NCI-H748 (cell line): Measurements from ENCODE around the gene PPOX.

Source experiments
- DNase-seq: peaks from one replicate; lab custom pipeline; 2025; ENCODE audit not compliant: unreplicated experiment; lab: John Stamatoyannopoulos, UW

The PPOX gene

GRCh38 chr1:161197560-161198193 is 31.5 kb downstream of the PPOX start:
- DNase-seq, result no peak

GRCh38 chr1:161198194-161198896 is 32.1 kb downstream of the PPOX start:
- peak; percentile 13 for DNase-seq

- DNase-seq, result no peak
Observed at GRCh38 chr1:161198897-161199431, 32.7 kb downstream of the PPOX start, which contains the start of gene ADAMTS4. Gene ADAMTS4, minus strand, starts transcription at chr1:161199054. Its CDS starts 427 bp downstream, at chr1:161198627.

- no peak for DNase-seq
Observed at GRCh38 chr1:161199506-161200139, 33.4 kb downstream of the PPOX start.

- no peak for DNase-seq
Observed at GRCh38 chr1:161200421-161200991, 34.3 kb downstream of the PPOX start.

- no peak for DNase-seq
Observed at GRCh38 chr1:161200992-161201835, 35.0 kb downstream of the PPOX start.

GRCh38 chr1:161201836-161202712 is 35.8 kb downstream of the PPOX start, which contains the start of gene NDUFS2:
Gene NDUFS2, plus strand, starts transcription at chr1:161202367. Its CDS starts 19 bp downstream, at chr1:161202386.
- peak; percentile 99 for DNase-seq

- no peak for DNase-seq
Observed at GRCh38 chr1:161206411-161207140, 40.4 kb downstream of the PPOX start.

GRCh38 chr1:161207173-161207572 is 40.9 kb downstream of the PPOX start:
- no peak for DNase-seq

- DNase-seq, result peak; percentile 75
Observed at GRCh38 chr1:161209790-161210409, 43.7 kb downstream of the PPOX start.

- DNase-seq, result no peak
Observed at GRCh38 chr1:161214369-161214768, 48.1 kb downstream of the PPOX start.

- DNase-seq, result no peak
Observed at GRCh38 chr1:161215076-161215475, 48.9 kb downstream of the PPOX start, which contains the start of gene FCER1G. Gene FCER1G, plus strand, starts transcription at chr1:161215295. Its CDS starts 27 bp downstream, at chr1:161215322.

GRCh38 chr1:161216945-161217712 is 50.9 kb downstream of the PPOX start:
- no peak for DNase-seq

GRCh38 chr1:161217831-161218230 is 51.6 kb downstream of the PPOX start:
- DNase-seq, result no peak

GRCh38 chr1:161218301-161219077 is 52.3 kb downstream of the PPOX start:
- no peak for DNase-seq

- DNase-seq, result no peak
Observed at GRCh38 chr1:161219078-161219892, 53.1 kb downstream of the PPOX start.
